Kidney (tissue), 14 donors: Measurements from ENCODE around the gene DENND4C. TPM values are rescaled to one million over a fixed set of nuclear protein-coding genes. Genes with fewer than 3 reads are reported as not detected.
"Not testable (repeated sequence)": the region's sequence is repeated elsewhere in the genome, so short reads cannot be mapped to it uniquely, and the experiment has no call there.

Experiments used
- DNase-seq, 5 donors: peaks; one replicate each; pipeline ENCODE4 v3.0.0-alpha.2; 2013 to 2020
- FAIRE-seq: peaks from 2 replicates; lab custom pipeline; 2012; peaks lifted over from hg19 to GRCh38; lab: Jason Lieb, UNC
- H3K27ac ChIP-seq, 2 donors: one replicate each; pipeline ENCODE4 v1.7.0; 2013; ENCODE audit warnings: low read depth in 2 of 2, low read length in 2 of 2, inconsistent platforms in 1 of 2
- H3K27me3 ChIP-seq: one replicate; pipeline ENCODE4 v1.7.1; 2013; ENCODE audit warnings: low read length, inconsistent platforms; ENCODE audit not compliant: control insufficient read depth, insufficient read depth
- H3K36me3 ChIP-seq, 3 donors: one replicate each; pipeline versions ENCODE4 v1.7.0 to v1.7.1; 2013; ENCODE audit warnings: low read length in 3 of 3, control low read depth in 1 of 3, inconsistent platforms in 1 of 3; ENCODE audit not compliant: insufficient read depth in 3 of 3, control insufficient read depth in 2 of 3
- H3K4me1 ChIP-seq, 3 donors: one replicate each; pipeline versions ENCODE4 v1.7.0 to v1.7.1; 2013; ENCODE audit warnings: low read length in 3 of 3, inconsistent platforms in 1 of 3, low read depth in 1 of 3; ENCODE audit not compliant: control insufficient read depth in 2 of 3, insufficient read depth in 2 of 3
- H3K4me3 ChIP-seq, 3 donors: one replicate each; pipeline versions ENCODE4 v1.7.0 to v1.8.1; 2013; ENCODE audit warnings: low read length in 3 of 3, control low read depth in 1 of 3, inconsistent platforms in 1 of 3
- H3K9ac ChIP-seq, 3 donors: one replicate each; pipeline versions ENCODE4 v1.7.0 to v1.7.1; 2013; ENCODE audit warnings: low read length in 3 of 3, control low read depth in 1 of 3, inconsistent platforms in 1 of 3
- H3K9me3 ChIP-seq, 3 donors: one replicate each; pipeline versions ENCODE4 v1.7.0 to v1.7.1; 2013; ENCODE audit warnings: low read length in 3 of 3, control low read depth in 1 of 3, inconsistent platforms in 1 of 3; ENCODE audit not compliant: control insufficient read depth in 2 of 3, insufficient read depth in 1 of 3
- intact Hi-C: fragments of 100-400 bp; cut with DNase I; formaldehyde crosslinking; loops from one replicate; pipeline ENCODE4 v1.11.1; 2022
- polyA plus RNA-seq: library from polyadenylated mRNA; stranded (reverse); fragments of 350-450 nt; fragmentation: Illumina TruSeq; extraction: RNeasy Lipid Tissue Mini Kit (QIAGEN cat#74804); gene quantifications from one replicate; pipeline ENCODE4 v1.2.3, GENCODE V29; 2014; ENCODE audit warnings: low read depth, low replicate concordance; ENCODE audit not compliant: insufficient read depth
- total RNA-seq: library from RNA; stranded (reverse); fragmentation: NEBNext Ultra II Directional; extraction: Animal tissue kit (Norgen Biotek cat#: 25700); gene quantifications from one replicate; pipeline ENCODE4 v1.2.1, GENCODE V29; 2021
- TF ChIP-seq, protein P1 (sequence below): IDR thresholded peaks from 3 replicates; pipeline ENCODE4 v1.5.1; 2012; ENCODE audit warnings: mild to moderate bottlenecking, moderate library complexity, borderline replicate concordance; ENCODE audit not compliant: insufficient read depth; ENCODE audit errors: extremely low read depth
- donor health status: control.
- donor health status: control.
- donor health status: control.
- donor health status: control.
- donor health status: control.
- donor health status: DM: yes; HTN: yes; CAD: no.
- donor health status: Normal renal cell carcinoma (clear cell type).

DENND4C gene
- total and polyA plus RNA-seq, 2 donors from 2014 or later, result 6.2 to 59.5 TPM

DNA sequence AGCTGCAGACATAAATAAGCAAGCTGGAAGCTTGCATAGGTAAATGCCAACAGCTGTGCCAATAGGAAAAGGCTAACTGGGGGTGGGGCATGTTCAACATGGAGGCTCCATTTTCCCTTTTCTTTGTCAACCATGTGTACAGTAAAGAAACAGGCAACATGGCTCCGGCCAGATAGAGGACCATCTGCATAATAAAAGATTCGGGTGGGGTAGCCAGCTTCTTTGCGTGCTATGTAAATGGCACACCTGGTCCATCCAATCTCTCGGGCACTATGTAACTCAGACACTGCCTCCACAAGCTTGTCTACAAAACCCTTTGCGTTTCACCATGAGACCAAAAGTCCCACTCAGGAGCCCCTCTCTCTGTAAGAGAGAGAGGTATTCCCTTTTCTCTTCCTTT, 41.7 kb upstream of the DENND4C start:
- H3K9me3 ChIP-seq, result no peaks in the 10 kb centered on the region
- TF ChIP-seq, protein P1, sequence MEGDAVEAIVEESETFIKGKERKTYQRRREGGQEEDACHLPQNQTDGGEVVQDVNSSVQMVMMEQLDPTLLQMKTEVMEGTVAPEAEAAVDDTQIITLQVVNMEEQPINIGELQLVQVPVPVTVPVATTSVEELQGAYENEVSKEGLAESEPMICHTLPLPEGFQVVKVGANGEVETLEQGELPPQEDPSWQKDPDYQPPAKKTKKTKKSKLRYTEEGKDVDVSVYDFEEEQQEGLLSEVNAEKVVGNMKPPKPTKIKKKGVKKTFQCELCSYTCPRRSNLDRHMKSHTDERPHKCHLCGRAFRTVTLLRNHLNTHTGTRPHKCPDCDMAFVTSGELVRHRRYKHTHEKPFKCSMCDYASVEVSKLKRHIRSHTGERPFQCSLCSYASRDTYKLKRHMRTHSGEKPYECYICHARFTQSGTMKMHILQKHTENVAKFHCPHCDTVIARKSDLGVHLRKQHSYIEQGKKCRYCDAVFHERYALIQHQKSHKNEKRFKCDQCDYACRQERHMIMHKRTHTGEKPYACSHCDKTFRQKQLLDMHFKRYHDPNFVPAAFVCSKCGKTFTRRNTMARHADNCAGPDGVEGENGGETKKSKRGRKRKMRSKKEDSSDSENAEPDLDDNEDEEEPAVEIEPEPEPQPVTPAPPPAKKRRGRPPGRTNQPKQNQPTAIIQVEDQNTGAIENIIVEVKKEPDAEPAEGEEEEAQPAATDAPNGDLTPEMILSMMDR, result no peak
- no peaks in the 10 kb centered on the region for H3K27me3 ChIP-seq
- no peak for FAIRE-seq
- no peaks in the 10 kb centered on the region for H3K36me3 ChIP-seq
- DNase-seq, result no peak
- H3K27ac ChIP-seq, result no peak overlapping the region
- no peak overlapping the region for H3K4me3 ChIP-seq
- peaks cover 0 to 9% (median 2%) of the 10 kb centered on the region in 3 donors for H3K4me1 ChIP-seq
- H3K9ac ChIP-seq, result no peak overlapping the region
- intact Hi-C loops, result no loop called here

DNA sequence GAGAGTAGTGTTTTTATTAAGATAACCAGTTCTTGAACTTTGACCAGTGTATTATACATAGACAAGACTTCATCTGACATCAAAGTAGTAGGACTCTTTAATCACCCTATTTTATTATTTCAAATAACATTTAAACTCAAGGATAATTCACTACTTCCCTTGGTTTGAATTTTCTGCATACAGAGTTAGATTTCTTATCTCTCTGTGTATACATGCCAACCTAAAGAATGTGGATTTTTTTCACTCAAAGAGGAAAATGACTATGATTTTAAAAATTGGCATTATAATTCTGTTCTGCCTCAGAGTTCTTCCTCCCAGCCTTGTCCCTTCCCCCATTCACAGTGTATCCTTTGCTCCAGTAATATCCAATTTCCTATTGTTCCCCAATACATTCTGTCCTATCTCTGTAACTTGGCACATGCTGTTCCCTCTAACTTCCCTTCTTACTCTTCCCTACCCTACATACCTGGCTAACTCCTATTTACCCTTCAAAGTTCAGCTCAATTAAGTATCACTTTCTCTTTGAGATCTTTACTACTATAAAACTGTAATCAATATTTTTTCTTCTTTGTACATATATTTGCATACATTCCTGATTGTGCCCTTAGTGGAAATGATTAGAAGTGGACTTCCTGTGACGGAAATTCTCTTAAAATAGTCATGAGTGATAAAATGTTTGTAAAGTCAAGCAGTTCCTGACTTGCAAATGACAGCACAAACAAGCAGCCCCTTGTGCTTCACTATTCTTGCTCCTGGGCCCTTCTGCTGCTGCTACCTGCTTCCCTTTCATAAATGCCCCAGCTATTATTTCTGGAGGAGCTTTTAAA, 38.1 kb upstream of the DENND4C start:
- no peak overlapping the region for H3K4me3 ChIP-seq
- intact Hi-C loops, result no loop called here
- no peaks in the 10 kb centered on the region for H3K27me3 ChIP-seq
- H3K9me3 ChIP-seq, result no peaks in the 10 kb centered on the region
- TF ChIP-seq, protein P1, result no peak
- no peaks in the 10 kb centered on the region for H3K4me1 ChIP-seq
- no peak overlapping the region for H3K9ac ChIP-seq
- H3K36me3 ChIP-seq, result no peaks in the 10 kb centered on the region
- FAIRE-seq (no peak), DNase-seq (no peak)
- no peak overlapping the region for H3K27ac ChIP-seq

DNA sequence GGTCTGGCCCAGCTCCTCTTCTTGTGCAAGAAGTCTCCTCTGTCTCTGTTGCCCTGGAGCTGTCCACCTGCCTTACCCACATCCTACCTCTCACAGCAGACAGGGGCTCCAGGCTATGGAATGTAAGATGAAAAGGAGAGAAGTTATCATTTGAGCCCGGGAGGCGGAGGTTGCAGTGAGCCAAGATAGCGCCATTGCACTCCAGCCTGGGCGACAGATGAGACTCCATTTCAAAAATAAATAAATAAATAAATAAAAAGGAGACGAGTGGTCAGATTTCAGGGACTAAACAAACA, 37.5 kb upstream of the DENND4C start:
- DNase-seq, result no peak
- Histone ChIP-seq H3K36me3 (no peaks in the 10 kb centered on the region), H3K27ac (no peak overlapping the region), H3K9me3 (no peaks in the 10 kb centered on the region), H3K4me3 (no peak overlapping the region), H3K27me3 (no peaks in the 10 kb centered on the region), H3K4me1 (no peaks in the 10 kb centered on the region), H3K9ac (no peak overlapping the region)
- FAIRE-seq, result no peak
- intact Hi-C loops, result no loop called here
- TF ChIP-seq, protein P1, result no peak

DNA sequence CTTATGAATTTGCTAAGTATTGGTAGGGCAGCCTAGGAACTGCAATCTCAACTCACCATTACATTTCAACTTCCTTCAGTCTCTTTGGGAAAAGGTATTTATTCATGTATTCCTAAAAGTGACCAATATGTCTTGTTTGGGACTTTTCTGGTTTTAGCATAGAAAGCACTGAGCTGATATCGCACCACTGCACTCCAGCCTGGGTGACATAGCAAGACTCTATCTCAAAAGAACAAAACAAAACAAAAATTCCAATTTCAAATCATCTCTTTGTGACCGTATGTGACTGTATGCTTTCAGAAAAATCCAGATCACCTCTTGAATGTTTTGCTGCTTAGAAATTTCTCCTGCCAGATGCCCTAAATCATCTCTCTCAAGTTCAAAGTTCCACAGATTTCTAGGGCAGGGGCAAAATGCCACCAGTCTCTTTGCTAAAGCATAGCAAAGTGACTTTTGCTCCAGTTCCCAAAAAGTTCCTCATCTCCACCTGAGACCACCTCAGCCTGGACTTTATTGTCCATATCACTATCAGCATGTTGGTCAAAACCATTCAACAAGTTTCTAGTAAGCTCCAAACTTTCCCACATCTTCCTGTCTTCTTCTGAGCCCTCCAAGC, 37.0 kb upstream of the DENND4C start:
- H3K9ac ChIP-seq, FAIRE-seq, H3K27me3 ChIP-seq, H3K4me3 ChIP-seq, intact Hi-C loops, H3K9me3 ChIP-seq, H3K27ac ChIP-seq, DNase-seq, H3K36me3 ChIP-seq, H3K4me1 ChIP-seq: not testable (repeated sequence)
